K562 (cell line): ENCODE results near the gene GALNS. TPM values are rescaled to one million over a fixed set of nuclear protein-coding genes. Genes with fewer than 3 reads are reported as not detected.
A peak's percentile ranks its signal among the peaks of the same experiment; 100 is the strongest.

Source experiments
- ATAC-seq: fragments of 200-7000 bp; cut with Tn5 transposase; 3 replicates; pipeline ENCODE4 v1.9.1; 2020; ENCODE audit warnings: moderate library complexity
- BruUV-seq: library from RNA; stranded (reverse); fragments of 400-500 nt; replicated peaks from 2 replicates; lab custom pipeline; 2021; lab: Mats Ljungman, UMichigan
- CTCF ChIA-PET: fragments of 300-600 bp; formaldehyde crosslinking; extraction: SDS; loops from one replicate; lab custom pipeline; 2021; ENCODE audit warnings: low intra/inter-chr PET ratio; lab: Yijun Ruan, JAX
- POLR2A ChIA-PET: fragments of 300-600, 350-650 bp; sonication (Branson Sonifier 250); formaldehyde crosslinking; extraction: SDS; loops from one replicate; lab custom pipeline; 2021; ENCODE audit warnings: antibody characterized with exemption, inconsistent platforms; lab: Yijun Ruan, JAX
- DNase-seq, 4 experiments: peaks; one replicate each; pipeline versions ENCODE4 v3.0.0 to v3.0.0-alpha.2; 2011 to 2018; ENCODE audit warnings: low spot score in 3 of 4, mixed read lengths in 3 of 4; ENCODE audit errors: extremely low read depth in 1 of 4
- FAIRE-seq: peaks from 2 replicates; lab custom pipeline; 2011; peaks lifted over from hg19 to GRCh38; lab: Jason Lieb, UNC
- H2AFZ ChIP-seq: 2 replicates; pipeline ENCODE4 v1.6.0; 2011; ENCODE audit warnings: low read depth, low read length, control low read depth, inconsistent platforms
- H3K27ac ChIP-seq: fragments of 200-600 bp; 3 replicates; pipeline ENCODE4 v1.8.0; 2011; ENCODE audit warnings: low read depth, mild to moderate bottlenecking, control low read depth, inconsistent platforms, low read length, moderate library complexity, mixed read lengths; ENCODE audit errors: extremely low read depth
- H3K27me3 ChIP-seq, 2 experiments: fragments of 300-600 bp in 1 of 2; 2 replicates in 1 of 2; 3 replicates in 1 of 2; pipeline versions ENCODE4 v1.6.0 to v1.8.0; 2011; ENCODE audit warnings: inconsistent platforms in 2 of 2, low read length in 2 of 2, mild to moderate bottlenecking in 1 of 2, mixed read lengths in 1 of 2, moderate library complexity in 1 of 2; ENCODE audit not compliant: control insufficient read depth in 2 of 2, insufficient read depth in 2 of 2
- H3K36me3 ChIP-seq: fragments of 300-600 bp; 3 replicates; pipeline ENCODE4 v1.8.0; 2011; ENCODE audit warnings: mild to moderate bottlenecking, low read length, inconsistent platforms; ENCODE audit not compliant: control insufficient read depth, insufficient read depth
- H3K4me1 ChIP-seq, 2 experiments: fragments of 200-600 bp in 1 of 2; replicated peaks in 1 of 2; 2 replicates in 1 of 2; 3 replicates in 1 of 2; pipeline versions ENCODE4 v1.5.1 to v1.8.0; 2011; ENCODE audit warnings: inconsistent platforms in 2 of 2, low read length in 2 of 2, mild to moderate bottlenecking in 1 of 2, mixed read lengths in 1 of 2, moderate library complexity in 1 of 2; ENCODE audit not compliant: control insufficient read depth in 2 of 2, insufficient read depth in 2 of 2
- H3K4me2 ChIP-seq: 2 replicates; pipeline ENCODE4 v1.6.1; 2011; ENCODE audit warnings: low read length, control low read depth, inconsistent platforms, mixed read lengths; ENCODE audit not compliant: insufficient read depth
- H3K4me3 ChIP-seq: fragments of 200-600 bp; sonication (generic), shearing (Covaris generic); 2 replicates; pipeline ENCODE4 v1.5.1; 2016; ENCODE audit warnings: control low read depth, inconsistent platforms
- H3K79me2 ChIP-seq: fragments of 200-600 bp; 3 replicates; pipeline ENCODE4 v1.8.0; 2011; ENCODE audit warnings: low read length, inconsistent platforms; ENCODE audit not compliant: control insufficient read depth, insufficient read depth
- H3K9ac ChIP-seq, 2 experiments: 2 replicates each; pipeline versions ENCODE4 v1.6.0 to v1.6.1; 2011; ENCODE audit warnings: low read depth in 2 of 2, low read length in 2 of 2, control low read depth in 1 of 2, inconsistent platforms in 1 of 2, mild to moderate bottlenecking in 1 of 2, mixed read lengths in 1 of 2; ENCODE audit not compliant: insufficient read depth in 1 of 2
- H3K9me1 ChIP-seq: one replicate; pipeline ENCODE4 v1.6.0; 2011; ENCODE audit warnings: inconsistent platforms, mild to moderate bottlenecking, low read length, moderate library complexity; ENCODE audit not compliant: control insufficient read depth, insufficient read depth
- H3K9me3 ChIP-seq: replicated peaks from 2 replicates; pipeline ENCODE4 v1.5.1; 2011; ENCODE audit warnings: low read depth, low read length, inconsistent platforms; ENCODE audit not compliant: control insufficient read depth, insufficient read depth
- H4K20me1 ChIP-seq: replicated peaks from 2 replicates; pipeline ENCODE4 v1.6.1; 2011; ENCODE audit warnings: low read length, inconsistent platforms, mixed read lengths; ENCODE audit not compliant: control insufficient read depth, insufficient read depth
- CEBPB ChIP-seq: fragments of 450-650 bp; IDR thresholded peaks from 2 replicates; pipeline ENCODE4 v1.6.1; 2016; ENCODE audit warnings: missing genetic modification characterization, missing compliant biosample characterization
- KDM4B ChIP-seq, 2 experiments: fragments of 450-650 bp in 1 of 2; sonication (generic) in 1 of 2; IDR thresholded peaks; 2 replicates each; pipeline ENCODE4 v1.6.1; 2016 to 2017; ENCODE audit warnings: borderline replicate concordance in 2 of 2, antibody characterized with exemption in 1 of 2, low read depth in 1 of 2, mild to moderate bottlenecking in 1 of 2
- MTA3 ChIP-seq: fragments of 450-650 bp; formaldehyde crosslinking; IDR thresholded peaks from 2 replicates; pipeline ENCODE4 v1.6.1; 2017; ENCODE audit warnings: mild to moderate bottlenecking, borderline replicate concordance
- POLR2G ChIP-seq: fragments of 200-400 bp; formaldehyde crosslinking; IDR thresholded peaks from 2 replicates; pipeline ENCODE4 v1.6.1; 2017; ENCODE audit warnings: low read depth, mild to moderate bottlenecking, antibody characterized with exemption, low read length, moderate library complexity
- RBM14 ChIP-seq: fragments of 200-400 bp; formaldehyde crosslinking; IDR thresholded peaks from 2 replicates; pipeline ENCODE4 v1.6.1; 2018; ENCODE audit warnings: low read depth, mild to moderate bottlenecking, low read length, moderate library complexity, borderline replicate concordance; ENCODE audit not compliant: insufficient read depth
- RBM22 ChIP-seq: fragments of 200-400 bp; formaldehyde crosslinking; IDR thresholded peaks from 2 replicates; pipeline ENCODE4 v1.6.1; 2018; ENCODE audit warnings: low read length, low read depth; ENCODE audit not compliant: poor library complexity, severe bottlenecking
- TSC22D4 ChIP-seq: fragments of 450-650 bp; IDR thresholded peaks from 2 replicates; pipeline ENCODE4 v1.6.1; 2016; ENCODE audit warnings: missing genetic modification characterization, missing biosample characterization, control low read depth
- WGBS: fragments of 100-300 bp; shearing (Covaris generic); methylation state at CpG from one replicate; pipeline ENCODE4 v1.1.6; 2016; ENCODE audit warnings: low coverage, mixed read lengths; ENCODE audit not compliant: insufficient coverage; ENCODE audit errors: missing lambda C conversion rate; 5-methylcytosine and 5-hydroxymethylcytosine counted together
- in situ Hi-C: fragments of 300-500 bp; cut with MboI; formaldehyde crosslinking; loops from 4 replicates; pipeline ENCODE4 v1.15.0; 2018; ENCODE audit warnings: inconsistent platforms, mixed read lengths
- intact Hi-C: fragments of 100-400 bp; cut with micrococcal nuclease; formaldehyde crosslinking; loops from 2 replicates; pipeline ENCODE4 v1.14.2; 2022
- polyA plus RNA-seq, 8 experiments: library from polyadenylated mRNA; depleted of rRNA in 4 of 8; stranded (reverse) in 5 of 8; unstranded in 3 of 8; fragments of >200 nt; fragmentation: Nextera tagmentation in 2 of 8; fragmentation: Illumina TruSeq in 1 of 8; extraction: Ambion mirVana in 2 of 8; extraction: Trizol in 1 of 8; gene quantifications; 2 replicates each; pipeline versions ENCODE4 v1.2.1 to v1.2.3, GENCODE V29; 2011 to 2014; ENCODE audit warnings: inconsistent platforms in 1 of 8, missing spikeins in 1 of 8
- total RNA-seq, 7 experiments: library from RNA; depleted of rRNA in 6 of 7; stranded (reverse); fragments of >200 nt in 6 of 7; fragmentation: Illumina TruSeq in 2 of 7; extraction: Trizol in 2 of 7; gene quantifications; 2 replicates each; pipeline versions ENCODE4 v1.2.1 to v1.2.3, GENCODE V29; 2011 to 2021; ENCODE audit warnings: low replicate concordance in 1 of 7
- TF ChIP-seq, protein P1 (sequence below): sonication (generic); formaldehyde crosslinking; IDR thresholded peaks from 2 replicates; pipeline ENCODE4 v1.5.0; 2020; ENCODE audit warnings: missing genetic modification reagents
- TF ChIP-seq, protein P2 (sequence below): sonication (generic); formaldehyde crosslinking; IDR thresholded peaks from 2 replicates; pipeline ENCODE4 v1.8.1; 2023; ENCODE audit warnings: mild to moderate bottlenecking, missing genetic modification reagents
- TF ChIP-seq, protein P3 (sequence below), 2 experiments: IDR thresholded peaks; 2 replicates each; pipeline ENCODE4 v1.6.1; 2011; ENCODE audit warnings: borderline replicate concordance in 1 of 2, control low read depth in 1 of 2, low read depth in 1 of 2, low read length in 1 of 2, mild to moderate bottlenecking in 1 of 2, mixed read lengths in 1 of 2, moderate library complexity in 1 of 2; ENCODE audit not compliant: insufficient read depth in 1 of 2, insufficient read length in 1 of 2, poor library complexity in 1 of 2, severe bottlenecking in 1 of 2; ENCODE audit errors: extremely low read depth in 1 of 2

Gene GALNS
- total and polyA plus RNA-seq, 9 of the 15 experiments (the other 6 are each of a cell fraction or from before 2014, with no cell fraction given), result 0.38 to 13.2 (median 4.3) TPM

DNA sequence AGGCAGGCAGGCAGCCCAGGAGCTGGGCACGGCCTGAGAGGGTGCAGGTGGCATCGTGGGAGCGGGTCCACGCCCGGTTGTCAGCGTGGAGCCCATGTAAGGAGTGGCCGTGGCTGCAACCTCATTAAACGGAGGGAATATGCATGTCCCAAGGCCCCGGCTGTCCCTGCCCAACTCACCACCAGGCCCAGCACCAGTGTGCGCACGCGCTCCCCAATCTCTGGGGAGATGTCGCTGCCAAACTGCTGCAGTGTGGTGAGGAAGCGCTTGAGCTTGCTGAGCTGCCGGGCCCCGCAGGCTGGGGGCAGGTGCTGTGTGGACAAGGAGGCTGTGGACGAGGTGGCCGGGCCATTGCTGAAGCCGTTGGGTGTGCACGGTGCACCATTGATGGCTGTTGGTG, 35.3 kb upstream of the GALNS start:
- in situ Hi-C loops, result no loop called here
- TF ChIP-seq POLR2G (peak; percentile 70), RBM22 (peak; percentile 95), MTA3 (no peak), RBM14 (0 out of 2 replicates have a peak, but pooled peaks have one; percentile 60)
- CTCF ChIA-PET, result no interaction called here
- Histone ChIP-seq H3K9me1 (no peaks in the 10 kb centered on the region), H3K9me3 (peaks cover 29% of the 10 kb centered on the region), H3K27me3 (no peaks in the 10 kb centered on the region), H3K4me3 (no peak overlapping the region), H3K27ac (no peak overlapping the region), H3K79me2 (peaks cover 14% of the 10 kb centered on the region), H3K4me2 (no peak overlapping the region), H4K20me1 (no peaks in the 10 kb centered on the region), H3K4me1 (peaks cover 0 to 47% of the 10 kb centered on the region in 2 experiments; a peak in 3 of 5 replicates), H3K36me3 (peaks cover 86% of the 10 kb centered on the region), H3K9ac (no peak overlapping the region), H2AFZ (no peak overlapping the region)
- WGBS, result 98% methylated on average over 20 of the region's 20 CpGs
- POLR2A ChIA-PET, result no interaction called here
- intact Hi-C loops, result no loop called here
- DNase-seq (no peak), ATAC-seq (no peak), FAIRE-seq (no peak)
- no TSS peak for BruUV-seq

DNA sequence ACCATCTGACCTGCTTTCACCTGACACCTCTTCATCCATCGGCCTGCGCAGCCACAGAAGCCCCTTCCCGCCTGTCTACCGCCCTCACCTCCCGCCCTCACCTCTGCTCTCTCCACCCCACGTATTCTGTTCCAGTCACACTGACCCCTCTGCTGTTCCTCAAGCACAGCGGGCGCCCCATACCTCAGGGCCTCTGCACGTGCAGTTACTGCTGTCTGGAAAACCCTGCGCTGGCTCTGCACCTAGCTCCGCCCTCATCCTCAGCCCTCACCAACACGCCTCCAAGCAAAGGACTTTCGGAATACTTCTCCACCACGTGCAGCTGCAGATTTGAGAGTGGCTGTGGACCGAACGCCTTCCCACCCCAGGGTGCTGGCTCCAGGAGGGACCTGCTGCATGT, 34.3 kb upstream of the GALNS start:
- intact Hi-C loops, result no loop called here
- peaks cover 23% of the 10 kb centered on the region for H3K79me2 ChIP-seq
- in situ Hi-C loops, result no loop called here
- no peaks in the 10 kb centered on the region for H4K20me1 ChIP-seq
- no peaks in the 10 kb centered on the region for H3K9me1 ChIP-seq
- H2AFZ ChIP-seq, result no peak overlapping the region
- no peak overlapping the region for H3K27ac ChIP-seq
- DNase-seq (no peak), ATAC-seq (no peak), FAIRE-seq (no peak)
- H3K4me1 ChIP-seq, result peaks cover 0 to 48% of the 10 kb centered on the region in 2 experiments; a peak in 3 of 5 replicates
- H3K36me3 ChIP-seq, result peaks cover 86% of the 10 kb centered on the region
- no TSS peak for BruUV-seq
- peaks cover 29% of the 10 kb centered on the region for H3K9me3 ChIP-seq
- WGBS, result 95% methylated on average over 14 of the region's 16 CpGs
- ChIA-PET POLR2A (no interaction called here), CTCF (no interaction called here)
- no peaks in the 10 kb centered on the region for H3K27me3 ChIP-seq
- H3K4me2 ChIP-seq, result no peak overlapping the region
- no peak overlapping the region for H3K4me3 ChIP-seq
- no peak overlapping the region for H3K9ac ChIP-seq
- TF ChIP-seq TSC22D4, result no peak
- no peak for TF ChIP-seq KDM4B (IDR thresholded peaks at IDR 0.05; ENCODE audit: borderline replicate concordance in 2 of 2, low read depth in 1 of 2)
- TF ChIP-seq, protein P1, sequence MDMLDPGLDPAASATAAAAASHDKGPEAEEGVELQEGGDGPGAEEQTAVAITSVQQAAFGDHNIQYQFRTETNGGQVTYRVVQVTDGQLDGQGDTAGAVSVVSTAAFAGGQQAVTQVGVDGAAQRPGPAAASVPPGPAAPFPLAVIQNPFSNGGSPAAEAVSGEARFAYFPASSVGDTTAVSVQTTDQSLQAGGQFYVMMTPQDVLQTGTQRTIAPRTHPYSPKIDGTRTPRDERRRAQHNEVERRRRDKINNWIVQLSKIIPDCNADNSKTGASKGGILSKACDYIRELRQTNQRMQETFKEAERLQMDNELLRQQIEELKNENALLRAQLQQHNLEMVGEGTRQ (CRISPR knock-in tag), result no peak
- TF ChIP-seq, protein P2, sequence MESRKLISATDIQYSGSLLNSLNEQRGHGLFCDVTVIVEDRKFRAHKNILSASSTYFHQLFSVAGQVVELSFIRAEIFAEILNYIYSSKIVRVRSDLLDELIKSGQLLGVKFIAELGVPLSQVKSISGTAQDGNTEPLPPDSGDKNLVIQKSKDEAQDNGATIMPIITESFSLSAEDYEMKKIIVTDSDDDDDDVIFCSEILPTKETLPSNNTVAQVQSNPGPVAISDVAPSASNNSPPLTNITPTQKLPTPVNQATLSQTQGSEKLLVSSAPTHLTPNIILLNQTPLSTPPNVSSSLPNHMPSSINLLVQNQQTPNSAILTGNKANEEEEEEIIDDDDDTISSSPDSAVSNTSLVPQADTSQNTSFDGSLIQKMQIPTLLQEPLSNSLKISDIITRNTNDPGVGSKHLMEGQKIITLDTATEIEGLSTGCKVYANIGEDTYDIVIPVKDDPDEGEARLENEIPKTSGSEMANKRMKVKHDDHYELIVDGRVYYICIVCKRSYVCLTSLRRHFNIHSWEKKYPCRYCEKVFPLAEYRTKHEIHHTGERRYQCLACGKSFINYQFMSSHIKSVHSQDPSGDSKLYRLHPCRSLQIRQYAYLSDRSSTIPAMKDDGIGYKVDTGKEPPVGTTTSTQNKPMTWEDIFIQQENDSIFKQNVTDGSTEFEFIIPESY (CRISPR knock-in tag), result 0 out of 2 replicates have a peak, but pooled peaks have one; percentile 48
- TF ChIP-seq CEBPB (tag), result no peak
- TF ChIP-seq, protein P3, sequence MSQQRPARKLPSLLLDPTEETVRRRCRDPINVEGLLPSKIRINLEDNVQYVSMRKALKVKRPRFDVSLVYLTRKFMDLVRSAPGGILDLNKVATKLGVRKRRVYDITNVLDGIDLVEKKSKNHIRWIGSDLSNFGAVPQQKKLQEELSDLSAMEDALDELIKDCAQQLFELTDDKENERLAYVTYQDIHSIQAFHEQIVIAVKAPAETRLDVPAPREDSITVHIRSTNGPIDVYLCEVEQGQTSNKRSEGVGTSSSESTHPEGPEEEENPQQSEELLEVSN (IDR thresholded peaks at IDR 0.05; ENCODE audit: borderline replicate concordance in 1 of 2, extremely low read depth in 1 of 2, insufficient read depth in 1 of 2, insufficient read length in 1 of 2, low read depth in 1 of 2, low read length in 1 of 2, poor library complexity in 1 of 2, severe bottlenecking in 1 of 2), result peak in 1 of 2 experiments; percentile 4
- TF ChIP-seq RBM22, result peak; percentile 59
- TF ChIP-seq POLR2G, result peak; percentile 47
